Endodermal cell (in vitro differentiated cells): ENCODE measurements around the gene TEDC2. TPM values are rescaled to one million over a fixed set of nuclear protein-coding genes. Genes with fewer than 3 reads are reported as not detected.

Experiments used
- DNase-seq: peaks from one replicate; pipeline ENCODE4 v3.0.0-alpha.2; 2017
- H3K27ac ChIP-seq: 2 replicates; pipeline ENCODE4 v1.5.1; 2013; ENCODE audit warnings: mild to moderate bottlenecking, low read depth, low read length, moderate library complexity
- H3K27me3 ChIP-seq: 2 replicates; pipeline ENCODE4 v1.6.1; 2013; ENCODE audit warnings: mild to moderate bottlenecking, low read length, moderate library complexity; ENCODE audit not compliant: insufficient read depth, control insufficient read depth, poor library complexity, severe bottlenecking
- H3K36me3 ChIP-seq: 2 replicates; pipeline ENCODE4 v1.7.0; 2013; ENCODE audit warnings: mild to moderate bottlenecking, low read length, moderate library complexity; ENCODE audit not compliant: control insufficient read depth, insufficient read depth
- H3K4me1 ChIP-seq: one replicate; pipeline ENCODE4 v1.7.0; 2013; ENCODE audit warnings: low read length; ENCODE audit not compliant: control insufficient read depth, insufficient read depth
- H3K4me3 ChIP-seq: 2 replicates; pipeline ENCODE4 v1.5.1; 2013; ENCODE audit warnings: mild to moderate bottlenecking, low read length, moderate library complexity
- H3K9ac ChIP-seq: 2 replicates; pipeline ENCODE4 v1.6.1; 2013; ENCODE audit warnings: mild to moderate bottlenecking, low read length, moderate library complexity; ENCODE audit not compliant: poor library complexity, severe bottlenecking; ENCODE audit errors: extremely low read depth
- H3K9me3 ChIP-seq: 2 replicates; pipeline ENCODE4 v1.6.1; 2013; ENCODE audit warnings: mild to moderate bottlenecking, low read length, moderate library complexity; ENCODE audit not compliant: control insufficient read depth
- H3K27ac Mint-ChIP-seq: 2 replicates; pipeline ENCODE4 v1.8.0; 2020; ENCODE audit warnings: mixed read lengths
- H3K27me3 Mint-ChIP-seq: 2 replicates; pipeline ENCODE4 v1.8.0; 2021; ENCODE audit warnings: mild to moderate bottlenecking, mixed read lengths; ENCODE audit not compliant: insufficient read depth
- H3K36me3 Mint-ChIP-seq: 2 replicates; pipeline ENCODE4 v1.8.0; 2020; ENCODE audit warnings: low read depth, mixed read lengths
- H3K4me1 Mint-ChIP-seq: 2 replicates; pipeline ENCODE4 v1.8.0; 2020; ENCODE audit warnings: mixed read lengths
- H3K4me3 Mint-ChIP-seq: 2 replicates; pipeline ENCODE4 v1.8.0; 2020; ENCODE audit warnings: mild to moderate bottlenecking, moderate library complexity, mixed read lengths
- H3K9me3 Mint-ChIP-seq: 2 replicates; pipeline ENCODE4 v1.8.0; 2020; ENCODE audit warnings: mild to moderate bottlenecking, mixed read lengths
- CTCF ChIP-seq: fragments of 200-600 bp; sonication (generic); conservative IDR thresholded peaks from 2 replicates; pipeline ENCODE4 v1.5.0; 2021; ENCODE audit warnings: antibody characterized with exemption, mild to moderate bottlenecking
- WGBS, 2 experiments: methylation state at CpG; one replicate each; pipeline versions ENCODE4 v1.1.5 to v1.1.7; 2013; ENCODE audit warnings: missing lambda C conversion rate in 2 of 2, mixed read lengths in 1 of 2; ENCODE audit not compliant: insufficient coverage in 1 of 2, insufficient read length in 1 of 2; 5-methylcytosine and 5-hydroxymethylcytosine counted together
- total RNA-seq, 2 donors: library from RNA; stranded (reverse); fragmentation: NEBNext Ultra II Directional in 1 of 2; extraction: Animal tissue kit (Norgen Biotek cat#: 25700) in 1 of 2; gene quantifications; 2 replicates in 1 of 2; 3 replicates in 1 of 2; pipeline ENCODE4 v1.2.1, GENCODE V29; 2021

The TEDC2 gene
- total RNA-seq, 2 donors from 2014 or later: 44.0 to 57.6 TPM

- no peak for DNase-seq
- Histone ChIP-seq H3K36me3 (peaks cover 89% of the 10 kb centered on the region), H3K4me3 (no peak overlapping the region), H3K27ac (no peak overlapping the region), H3K9ac (no peak overlapping the region), H3K4me1 (peaks cover under 1% of the 10 kb centered on the region), H3K27me3 (no peaks in the 10 kb centered on the region), H3K9me3 (no peaks in the 10 kb centered on the region)
- H3K36me3 Mint-ChIP-seq: peaks cover 74% of the 10 kb centered on the region
- no peak for TF ChIP-seq CTCF
- WGBS, 2 experiments: 96 to 98% methylated on average over 6 to 9 of the region's 9 CpGs
- H3K4me3 Mint-ChIP-seq: no peak overlapping the region
- no peaks in the 10 kb centered on the region for H3K27me3 Mint-ChIP-seq
- peaks cover under 1% of the 10 kb centered on the region for H3K4me1 Mint-ChIP-seq
- no peak overlapping the region for H3K27ac Mint-ChIP-seq
- no peaks in the 10 kb centered on the region for H3K9me3 Mint-ChIP-seq
Observed at GRCh38 chr16:2436110-2436509, 23.8 kb upstream of the TEDC2 start.

- H3K27me3 ChIP-seq: no peaks in the 10 kb centered on the region
- no peaks in the 10 kb centered on the region for H3K9me3 ChIP-seq
- no peaks in the 10 kb centered on the region for H3K4me1 Mint-ChIP-seq
- no peak for TF ChIP-seq CTCF
- no peaks in the 10 kb centered on the region for H3K9me3 Mint-ChIP-seq
- H3K27ac ChIP-seq: no peak overlapping the region
- peaks cover 76% of the 10 kb centered on the region for H3K36me3 Mint-ChIP-seq
- no peak overlapping the region for H3K4me3 ChIP-seq
- H3K4me1 ChIP-seq: no peaks in the 10 kb centered on the region
- 95 to 96% methylated on average over 18 to 24 of the region's 24 CpGs for WGBS, 2 experiments
- DNase-seq: no peak
- no peak overlapping the region for H3K9ac ChIP-seq
- peaks cover 84% of the 10 kb centered on the region for H3K36me3 ChIP-seq
- no peaks in the 10 kb centered on the region for H3K27me3 Mint-ChIP-seq
- H3K27ac Mint-ChIP-seq: no peak overlapping the region
- no peak overlapping the region for H3K4me3 Mint-ChIP-seq
Observed at GRCh38 chr16:2437032-2437790, 22.7 kb upstream of the TEDC2 start.

GRCh38 chr16:2438121-2438520 lies 21.8 kb upstream of the TEDC2 start:
- H3K9ac ChIP-seq: no peak overlapping the region
- no peaks in the 10 kb centered on the region for H3K4me1 ChIP-seq
- TF ChIP-seq CTCF: peak; percentile 21
- no peak overlapping the region for H3K27ac ChIP-seq
- Mint-ChIP-seq H3K27me3 (no peaks in the 10 kb centered on the region), H3K4me1 (peaks cover 1% of the 10 kb centered on the region), H3K4me3 (no peak overlapping the region), H3K27ac (no peak overlapping the region), H3K36me3 (peaks cover 70% of the 10 kb centered on the region), H3K9me3 (no peaks in the 10 kb centered on the region)
- H3K4me3 ChIP-seq: no peak overlapping the region
- peaks cover 75% of the 10 kb centered on the region for H3K36me3 ChIP-seq
- no peaks in the 10 kb centered on the region for H3K9me3 ChIP-seq
- peak; percentile 48 for DNase-seq
- H3K27me3 ChIP-seq: no peaks in the 10 kb centered on the region
- WGBS, 2 experiments: 96% methylated on average over 8 to 14 of the region's 14 CpGs
